Measurements from ENCODE around the gene MUC5B.

GRCh38 chr11:1228101-1228821 is 5.4 kb downstream of the MUC5B start:
- no peak for TF ChIP-seq CTCF (conservative IDR thresholded peaks at IDR 0.05; ENCODE audit: low read depth, low read length)
- TF ChIP-seq EZH2 (IDR thresholded peaks at IDR 0.05; ENCODE audit: borderline replicate concordance, low read depth, low read length, poor library complexity, severe bottlenecking), result no peak
